GM18498 (cell line): Measurements from ENCODE around the gene ARHGEF7.
"Not testable (repeated sequence)": the region's sequence is repeated elsewhere in the genome, so short reads cannot be mapped to it uniquely, and the experiment has no call there.

Experiments used
- ATAC-seq: cut with Tn5 transposase; IDR thresholded peaks from one replicate; pipeline ENCODE4 v1.9.1; 2021; ENCODE audit warnings: mild to moderate bottlenecking, moderate library complexity; ENCODE audit not compliant: unreplicated experiment

The ARHGEF7 gene

DNA sequence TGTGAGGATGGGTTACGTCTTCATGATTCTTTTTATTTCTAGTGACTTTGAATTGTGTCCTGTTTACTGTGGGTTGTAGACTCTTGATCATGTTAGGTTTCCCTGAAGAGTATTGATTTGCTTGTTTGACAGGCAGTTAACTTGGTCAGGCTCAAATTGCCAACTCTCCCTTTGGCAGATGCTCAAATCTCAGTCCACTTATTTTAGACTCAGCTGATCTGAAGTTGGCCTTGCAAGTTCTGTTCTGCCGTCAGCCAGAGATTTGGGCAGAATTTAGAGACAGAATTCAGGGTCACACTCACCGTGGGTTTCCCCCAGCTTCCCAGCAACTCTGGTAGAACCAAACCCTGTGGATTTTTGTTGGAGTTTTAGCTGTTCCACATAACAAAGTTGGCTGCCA, 133.7 kb downstream of the ARHGEF7 start:
- ATAC-seq = no peak

DNA sequence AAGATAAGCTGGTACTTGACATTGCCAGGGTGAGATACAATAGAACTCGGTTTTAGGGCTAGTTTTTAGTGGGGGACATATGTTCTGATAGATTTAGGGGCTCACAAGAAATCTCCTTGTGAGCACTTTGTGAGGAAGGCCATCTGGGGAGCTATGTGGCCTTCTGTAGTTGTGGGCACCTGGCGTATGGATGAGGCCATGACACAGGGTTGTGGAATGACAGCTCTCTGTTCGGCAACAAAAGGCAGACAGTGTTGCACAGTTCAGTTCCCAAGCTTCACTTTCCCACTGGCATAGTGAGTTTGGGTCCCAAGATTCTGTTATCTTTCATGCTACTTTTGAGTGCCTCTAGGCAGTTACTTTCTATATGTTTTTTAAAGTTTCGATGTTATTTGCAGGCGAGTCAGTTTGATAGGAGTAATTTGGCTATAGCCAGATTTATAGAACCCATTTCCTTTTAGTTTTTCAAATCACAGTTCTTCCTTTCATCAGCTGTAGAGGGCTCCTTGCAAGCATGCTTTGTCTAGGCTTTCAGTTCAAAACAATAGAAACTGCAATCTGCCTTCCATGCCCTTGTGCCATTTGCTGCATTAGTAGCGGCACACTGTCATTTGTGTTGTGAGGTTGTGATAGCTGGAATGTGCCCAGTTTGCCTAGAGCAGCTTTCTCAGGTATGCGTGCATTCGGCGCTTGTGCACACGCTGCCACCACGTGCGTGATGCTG, 134.7 kb downstream of the ARHGEF7 start:
- no peak for ATAC-seq

- no peak for ATAC-seq
These were observed 136.7 kb downstream of the ARHGEF7 start for GRCh38 chr13:111251646-111252445.

- ATAC-seq = no peak
These were observed 137.6 kb downstream of the ARHGEF7 start for GRCh38 chr13:111252446-111253364.

DNA sequence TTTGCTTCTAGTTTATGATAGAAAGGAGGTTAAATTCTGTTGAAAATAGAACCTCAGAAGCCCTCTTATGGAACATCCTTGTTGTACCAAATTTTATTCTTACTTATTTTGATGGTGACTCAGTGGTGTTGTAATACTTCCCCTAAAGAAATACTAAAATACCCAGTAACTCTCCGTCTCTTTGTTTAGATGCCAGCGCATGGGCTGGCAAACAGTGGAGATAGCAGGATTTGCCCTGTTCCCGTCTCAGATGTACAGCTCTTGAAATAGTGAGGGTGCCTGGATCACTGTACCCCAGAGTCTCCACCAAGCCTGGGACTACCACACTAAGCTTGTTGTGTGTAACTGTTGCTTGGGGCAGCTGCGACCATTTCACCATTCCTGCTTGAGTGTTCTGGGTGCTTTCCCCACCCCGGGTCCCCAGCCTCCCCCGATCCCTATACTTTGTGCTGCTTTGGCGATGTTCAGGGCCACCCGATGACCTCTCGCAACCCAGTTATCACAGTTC, 138.3 kb downstream of the ARHGEF7 start:
- no peak for ATAC-seq

- no peak for ATAC-seq
These were observed 140.2 kb downstream of the ARHGEF7 start for GRCh38 chr13:111255228-111255790.

DNA sequence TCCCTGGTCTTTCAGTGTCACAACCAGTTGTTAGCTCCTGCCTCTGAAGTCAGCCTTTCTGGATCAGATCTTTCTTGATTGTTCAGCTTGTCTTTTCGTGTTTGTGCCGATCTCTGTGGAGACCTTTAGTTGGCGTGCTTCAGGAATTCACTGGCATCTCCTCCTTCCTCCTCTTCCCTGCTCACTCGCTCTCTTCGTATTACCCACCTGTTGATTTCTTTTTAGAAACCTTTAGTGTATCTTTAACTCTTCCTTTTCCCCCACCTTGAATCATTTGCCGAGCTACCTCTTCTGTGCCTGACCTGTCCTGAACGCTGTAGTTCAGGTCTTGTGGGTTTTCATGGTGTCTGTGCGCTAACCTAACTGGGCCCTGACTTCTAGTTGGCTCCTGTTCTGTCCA, 141.3 kb downstream of the ARHGEF7 start:
- ATAC-seq = no peak

GRCh38 chr13:111256946-111257345, 141.8 kb downstream of the ARHGEF7 start:
- no peak for ATAC-seq

GRCh38 chr13:111257899-111258298, 142.8 kb downstream of the ARHGEF7 start:
- not testable (repeated sequence) for ATAC-seq

DNA sequence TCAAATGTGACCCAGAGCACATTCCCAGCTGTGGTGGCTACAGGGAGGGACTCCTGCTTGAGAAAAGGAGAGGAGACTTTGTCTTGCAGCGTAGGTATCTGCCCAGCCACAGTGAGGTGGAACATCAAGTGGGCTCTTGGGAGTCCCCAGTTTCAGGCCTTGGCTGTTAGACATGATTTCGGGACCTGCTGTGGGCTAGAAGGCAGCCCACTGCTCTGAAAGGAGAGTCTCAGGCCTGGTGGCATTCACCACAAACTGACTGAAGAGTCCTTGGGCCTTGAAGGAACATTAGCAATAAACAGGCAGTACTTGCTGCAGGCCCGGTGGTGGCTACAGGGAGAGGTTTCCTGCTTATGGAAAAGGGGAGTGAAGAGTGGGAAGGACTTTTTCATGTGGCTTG, 143.5 kb downstream of the ARHGEF7 start:
- ATAC-seq = no peak

DNA sequence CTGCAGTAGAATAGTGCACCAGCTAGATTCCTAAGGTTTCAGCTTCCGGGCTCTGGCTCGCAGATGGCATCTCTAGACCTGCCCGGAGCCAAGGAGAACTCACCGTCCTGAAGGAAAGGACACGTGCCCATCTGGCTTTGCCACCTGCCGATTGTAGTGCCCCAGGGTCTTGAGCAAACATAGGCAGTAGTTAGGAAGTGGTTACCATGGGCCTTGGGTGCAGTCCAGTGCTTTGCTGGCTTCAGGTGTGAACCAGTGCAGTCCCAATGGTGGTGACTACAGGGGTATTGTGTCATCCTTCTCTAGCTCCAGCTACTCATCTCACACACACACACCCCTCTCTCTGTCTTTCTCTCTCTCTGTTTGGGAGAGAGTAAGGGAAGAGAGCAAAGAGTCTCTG, 143.9 kb downstream of the ARHGEF7 start:
- ATAC-seq = no peak

- ATAC-seq = no peak
These were observed 146.2 kb downstream of the ARHGEF7 start for GRCh38 chr13:111261326-111261725.

- no peak for ATAC-seq
These were observed 147.2 kb downstream of the ARHGEF7 start for GRCh38 chr13:111262281-111262680.

DNA sequence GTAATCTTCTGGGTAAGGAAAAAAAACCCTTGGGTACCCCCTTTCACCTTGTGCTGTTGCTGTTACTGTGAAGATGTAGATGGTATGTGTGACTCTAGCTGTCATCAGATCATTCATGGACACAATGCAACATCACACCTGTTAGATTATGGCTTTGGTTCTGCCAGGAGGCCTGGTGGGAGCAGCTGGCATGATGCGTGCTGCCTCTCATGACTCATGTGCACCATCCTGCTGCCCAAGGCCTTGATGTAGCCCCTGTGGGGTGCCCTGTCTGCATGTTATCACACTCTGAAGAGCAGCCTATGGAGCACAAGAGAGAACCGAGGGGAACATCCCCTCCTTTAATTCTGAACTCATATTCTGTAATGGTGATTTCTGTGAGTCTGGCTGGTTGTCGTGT, 147.6 kb downstream of the ARHGEF7 start:
- ATAC-seq = no peak

DNA sequence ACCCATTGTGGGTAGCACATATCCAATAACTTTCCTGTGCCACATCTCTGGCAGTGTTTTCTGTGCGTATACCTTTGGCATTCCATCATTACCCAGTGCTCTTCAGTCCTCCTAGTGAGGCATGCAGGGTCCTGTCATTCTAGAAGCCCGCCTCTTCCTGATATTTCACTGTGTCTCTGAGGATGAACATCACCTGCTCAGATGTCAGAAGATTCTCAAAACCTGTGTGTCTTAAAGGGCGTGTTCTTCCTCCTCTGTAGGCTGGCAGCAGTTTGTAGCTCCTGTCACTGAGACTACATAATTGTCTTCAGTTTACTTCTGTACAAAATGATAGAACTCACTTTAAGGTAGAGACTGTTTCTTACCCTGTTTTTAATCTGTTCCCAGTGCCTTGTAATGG, 148.5 kb downstream of the ARHGEF7 start:
- no peak for ATAC-seq

GRCh38 chr13:111265006-111265700, 150.0 kb downstream of the ARHGEF7 start:
- no peak for ATAC-seq

GRCh38 chr13:111265701-111266035, 150.6 kb downstream of the ARHGEF7 start:
- ATAC-seq = no peak

- no peak for ATAC-seq
These were observed 152.1 kb downstream of the ARHGEF7 start for GRCh38 chr13:111267205-111267604.

DNA sequence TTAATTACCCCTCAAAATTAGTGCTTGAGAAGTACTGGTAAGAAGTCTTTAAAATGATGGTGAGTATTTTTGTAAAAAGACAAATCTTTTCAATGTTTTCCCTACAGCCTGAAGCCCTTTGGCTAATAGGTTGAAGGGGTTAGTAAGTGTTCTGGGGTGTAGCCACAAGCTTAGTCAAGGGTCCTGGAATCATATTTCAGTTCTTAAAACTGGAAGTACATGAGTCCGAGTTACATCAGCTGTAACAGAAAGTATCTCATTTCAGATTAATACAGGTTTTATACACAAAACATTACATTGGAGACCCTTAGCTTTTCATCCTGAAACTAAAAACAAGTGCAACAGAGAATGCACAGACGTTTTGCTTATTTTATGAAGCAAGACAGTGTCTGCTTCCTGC, 152.7 kb downstream of the ARHGEF7 start:
- ATAC-seq = no peak

GRCh38 chr13:111269508-111269907, 154.4 kb downstream of the ARHGEF7 start:
- no peak for ATAC-seq
